PC-9 (cell line): ENCODE measurements around the gene CSNK1A1L.

ENCODE experiments used
- EZH2 ChIP-seq: fragments of 200-600 bp; sonication (generic); IDR thresholded peaks from 2 replicates; pipeline ENCODE4 v1.8.0; 2017; ENCODE audit warnings: antibody characterized with exemption, low read depth
- TF ChIP-seq, protein P1 (sequence below): fragments of 200-600 bp; sonication (generic); conservative IDR thresholded peaks from 2 replicates; pipeline ENCODE4 v1.6.1; 2017; ENCODE audit warnings: mixed run types, antibody characterized with exemption, mild to moderate bottlenecking, moderate library complexity

DNA sequence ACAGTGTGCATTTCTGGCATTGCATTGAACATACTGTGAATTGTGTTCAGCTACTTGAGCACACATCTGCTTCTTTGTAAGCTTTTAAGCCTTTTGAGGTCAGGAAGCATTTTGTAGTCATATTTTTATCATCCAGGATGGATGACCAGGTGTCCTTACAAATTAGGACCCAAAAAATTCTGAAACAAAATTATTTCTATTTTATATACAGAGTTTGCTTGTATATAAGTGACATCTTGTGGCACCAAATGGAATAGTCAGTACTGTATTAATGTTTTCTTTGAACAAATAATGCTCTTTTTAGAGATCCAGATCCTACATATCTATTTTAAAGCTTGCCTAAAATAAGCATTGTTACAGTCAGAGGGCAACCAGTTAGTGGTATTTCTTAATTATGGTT is 36.5 kb downstream of the CSNK1A1L start:
- no peak for TF ChIP-seq EZH2
- TF ChIP-seq, protein P1, sequence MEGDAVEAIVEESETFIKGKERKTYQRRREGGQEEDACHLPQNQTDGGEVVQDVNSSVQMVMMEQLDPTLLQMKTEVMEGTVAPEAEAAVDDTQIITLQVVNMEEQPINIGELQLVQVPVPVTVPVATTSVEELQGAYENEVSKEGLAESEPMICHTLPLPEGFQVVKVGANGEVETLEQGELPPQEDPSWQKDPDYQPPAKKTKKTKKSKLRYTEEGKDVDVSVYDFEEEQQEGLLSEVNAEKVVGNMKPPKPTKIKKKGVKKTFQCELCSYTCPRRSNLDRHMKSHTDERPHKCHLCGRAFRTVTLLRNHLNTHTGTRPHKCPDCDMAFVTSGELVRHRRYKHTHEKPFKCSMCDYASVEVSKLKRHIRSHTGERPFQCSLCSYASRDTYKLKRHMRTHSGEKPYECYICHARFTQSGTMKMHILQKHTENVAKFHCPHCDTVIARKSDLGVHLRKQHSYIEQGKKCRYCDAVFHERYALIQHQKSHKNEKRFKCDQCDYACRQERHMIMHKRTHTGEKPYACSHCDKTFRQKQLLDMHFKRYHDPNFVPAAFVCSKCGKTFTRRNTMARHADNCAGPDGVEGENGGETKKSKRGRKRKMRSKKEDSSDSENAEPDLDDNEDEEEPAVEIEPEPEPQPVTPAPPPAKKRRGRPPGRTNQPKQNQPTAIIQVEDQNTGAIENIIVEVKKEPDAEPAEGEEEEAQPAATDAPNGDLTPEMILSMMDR, result peak; percentile 61
